Activated CD4-positive, alpha-beta T cell treated with anti-CD3 and anti-CD28 coated beads, Interleukin-2, amount 10 ng/mL, durations not matched to agents 24 days and 14 days (primary cell): ENCODE data around the gene LDLRAD3. TPM values are rescaled to one million over a fixed set of nuclear protein-coding genes. Genes with fewer than 3 reads are reported as not detected.

Experiments used
- DNase-seq: peaks from one replicate; pipeline ENCODE4 v3.0.0; 2022
- H3K27ac Mint-ChIP-seq: one replicate; pipeline ENCODE4 v1.8.0; 2022; ENCODE audit warnings: mild to moderate bottlenecking, mixed read lengths
- H3K27me3 Mint-ChIP-seq: one replicate; pipeline ENCODE4 v1.8.0; 2022; ENCODE audit warnings: mixed read lengths
- H3K36me3 Mint-ChIP-seq: one replicate; pipeline ENCODE4 v1.8.0; 2022; ENCODE audit warnings: low read depth, mild to moderate bottlenecking, mixed read lengths
- H3K4me1 Mint-ChIP-seq: one replicate; pipeline ENCODE4 v1.8.0; 2021; ENCODE audit warnings: mixed read lengths
- H3K4me3 Mint-ChIP-seq: one replicate; pipeline ENCODE4 v1.8.0; 2022; ENCODE audit warnings: mild to moderate bottlenecking, moderate library complexity, mixed read lengths
- H3K9me3 Mint-ChIP-seq: one replicate; pipeline ENCODE4 v1.8.0; 2021; ENCODE audit warnings: mixed read lengths
- intact Hi-C: fragments of 100-400 bp; cut with micrococcal nuclease; formaldehyde crosslinking; loops from one replicate; pipeline ENCODE4 v1.15.1; 2023
- total RNA-seq: library from RNA; stranded (reverse); gene quantifications from 2 replicates; pipeline ENCODE4 v1.2.3, GENCODE V29; 2022

Gene LDLRAD3
- total RNA-seq, 1 donor from 2014 or later, result 0.54 TPM

DNA sequence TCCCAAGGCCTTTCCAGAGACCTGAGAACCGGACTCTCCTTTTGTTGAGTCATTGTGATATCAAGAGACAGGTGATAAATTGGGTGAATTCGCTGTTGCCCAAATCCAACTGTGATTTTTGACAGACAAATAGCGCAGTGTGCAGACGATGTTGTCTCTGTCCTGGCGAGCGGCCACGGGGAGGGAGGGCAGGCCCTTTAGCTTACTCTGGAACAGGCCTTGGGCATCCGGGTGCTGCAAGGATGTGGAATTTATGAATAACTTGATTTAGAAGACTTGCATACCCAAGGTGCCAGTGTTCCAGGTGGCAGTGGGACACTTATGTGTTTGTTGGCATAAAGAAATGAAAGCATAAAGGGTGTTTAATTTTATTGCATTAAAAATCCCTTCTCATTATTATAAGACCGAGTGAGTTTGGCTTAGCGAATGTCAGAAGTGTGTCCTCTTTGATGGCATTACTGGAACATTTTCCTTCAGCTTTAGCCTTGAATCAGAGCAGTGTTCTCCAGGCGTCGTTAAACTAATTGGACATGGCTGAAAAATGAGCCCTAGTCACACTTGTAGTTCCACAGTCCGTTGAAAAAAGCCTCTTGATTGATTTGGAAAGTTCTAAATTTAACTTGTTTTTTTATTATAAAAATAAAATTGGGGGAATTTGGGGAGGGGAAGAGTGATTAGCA, 9.4 kb downstream of the LDLRAD3 start:
- Mint-ChIP-seq H3K27ac (no peak overlapping the region), H3K4me1 (no peaks in the 10 kb centered on the region), H3K27me3 (peaks cover 9% of the 10 kb centered on the region), H3K4me3 (no peak overlapping the region), H3K9me3 (no peaks in the 10 kb centered on the region), H3K36me3 (no peaks in the 10 kb centered on the region)
- intact Hi-C loops, result no loop called here
- DNase-seq, result no peak

- no peak for DNase-seq
- Mint-ChIP-seq H3K27me3 (peaks cover 5% of the 10 kb centered on the region), H3K36me3 (no peaks in the 10 kb centered on the region), H3K4me1 (no peaks in the 10 kb centered on the region), H3K4me3 (no peak overlapping the region), H3K27ac (no peak overlapping the region), H3K9me3 (no peaks in the 10 kb centered on the region)
- intact Hi-C loops, result no loop called here
Observed at GRCh38 chr11:35954205-35954604, 10.3 kb downstream of the LDLRAD3 start.

GRCh38 chr11:35955636-35956035, 11.8 kb downstream of the LDLRAD3 start:
- no peaks in the 10 kb centered on the region for H3K36me3 Mint-ChIP-seq
- no peaks in the 10 kb centered on the region for H3K4me1 Mint-ChIP-seq
- H3K4me3 Mint-ChIP-seq, result no peak overlapping the region
- H3K27me3 Mint-ChIP-seq, result peaks cover 5% of the 10 kb centered on the region
- intact Hi-C loops, result no loop called here
- H3K9me3 Mint-ChIP-seq, result no peaks in the 10 kb centered on the region
- DNase-seq, result no peak
- no peak overlapping the region for H3K27ac Mint-ChIP-seq

DNA sequence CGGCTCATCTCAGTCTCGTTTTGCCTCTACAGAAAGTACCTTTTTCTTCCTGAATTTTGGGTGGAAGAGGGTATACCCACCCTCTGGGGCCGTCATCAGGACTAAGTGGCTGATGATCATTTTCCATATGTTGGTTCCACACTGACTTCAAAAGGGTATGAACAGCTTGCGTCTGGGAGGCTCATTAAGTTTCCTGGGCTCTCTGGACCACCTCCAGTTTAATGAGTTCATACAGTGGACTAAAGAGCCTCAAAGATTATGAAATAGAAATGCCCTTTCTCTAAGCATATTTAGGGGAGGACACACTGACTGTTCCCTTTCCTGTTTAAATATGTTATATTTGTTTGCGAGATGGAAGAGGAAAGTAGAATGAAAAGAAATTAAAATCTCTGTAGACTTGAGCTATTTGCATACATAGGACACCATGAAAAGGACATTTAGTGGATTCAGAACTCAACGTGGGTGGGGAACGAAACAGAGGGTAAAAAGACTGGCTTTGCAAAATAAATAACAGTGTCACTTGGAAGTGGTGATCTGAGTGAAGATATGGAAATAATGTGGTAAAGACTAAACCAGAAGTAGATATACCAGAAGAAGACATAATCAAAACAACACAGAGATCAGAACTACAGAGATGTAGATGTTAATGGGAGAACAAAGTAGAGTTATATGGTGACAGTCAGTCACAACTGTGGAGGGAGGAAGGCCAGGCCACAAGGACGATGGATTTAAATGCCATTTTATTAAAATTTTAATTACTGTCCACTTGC, 18.7 kb downstream of the LDLRAD3 start:
- H3K4me1 Mint-ChIP-seq, result no peaks in the 10 kb centered on the region
- no peaks in the 10 kb centered on the region for H3K9me3 Mint-ChIP-seq
- no peak overlapping the region for H3K27ac Mint-ChIP-seq
- H3K4me3 Mint-ChIP-seq, result no peak overlapping the region
- intact Hi-C loops, result no loop called here
- no peaks in the 10 kb centered on the region for H3K36me3 Mint-ChIP-seq
- DNase-seq, result no peak
- no peaks in the 10 kb centered on the region for H3K27me3 Mint-ChIP-seq

DNA sequence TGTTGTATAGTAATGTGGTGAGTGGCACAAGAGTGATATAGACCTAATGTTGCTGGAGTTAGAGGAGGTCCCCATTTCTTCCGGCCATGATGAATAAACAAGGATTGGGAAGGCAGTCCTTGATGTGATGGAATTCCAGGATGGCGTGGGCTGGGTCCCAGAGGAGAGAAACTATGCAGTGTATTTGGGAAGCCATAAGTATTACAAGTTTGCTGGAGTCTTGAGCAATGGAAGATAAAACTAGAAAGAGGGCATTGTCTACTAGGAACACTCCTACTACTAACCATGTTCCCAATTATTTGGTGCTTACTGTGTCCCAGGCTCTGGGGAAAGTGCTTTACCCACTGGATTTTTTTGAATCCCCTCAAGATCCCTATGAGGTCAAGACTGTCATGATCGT, 20.0 kb downstream of the LDLRAD3 start:
- no peaks in the 10 kb centered on the region for H3K9me3 Mint-ChIP-seq
- no peaks in the 10 kb centered on the region for H3K36me3 Mint-ChIP-seq
- no peak overlapping the region for H3K4me3 Mint-ChIP-seq
- H3K27ac Mint-ChIP-seq, result no peak overlapping the region
- no peak for DNase-seq
- no peaks in the 10 kb centered on the region for H3K4me1 Mint-ChIP-seq
- intact Hi-C loops, result no loop called here
- H3K27me3 Mint-ChIP-seq, result no peaks in the 10 kb centered on the region

GRCh38 chr11:35964841-35965240, 21.0 kb downstream of the LDLRAD3 start:
- H3K27ac Mint-ChIP-seq, result no peak overlapping the region
- H3K36me3 Mint-ChIP-seq, result no peaks in the 10 kb centered on the region
- H3K4me3 Mint-ChIP-seq, result no peak overlapping the region
- H3K4me1 Mint-ChIP-seq, result no peaks in the 10 kb centered on the region
- no peaks in the 10 kb centered on the region for H3K9me3 Mint-ChIP-seq
- no peaks in the 10 kb centered on the region for H3K27me3 Mint-ChIP-seq
- intact Hi-C loops, result no loop called here
- no peak for DNase-seq

DNA sequence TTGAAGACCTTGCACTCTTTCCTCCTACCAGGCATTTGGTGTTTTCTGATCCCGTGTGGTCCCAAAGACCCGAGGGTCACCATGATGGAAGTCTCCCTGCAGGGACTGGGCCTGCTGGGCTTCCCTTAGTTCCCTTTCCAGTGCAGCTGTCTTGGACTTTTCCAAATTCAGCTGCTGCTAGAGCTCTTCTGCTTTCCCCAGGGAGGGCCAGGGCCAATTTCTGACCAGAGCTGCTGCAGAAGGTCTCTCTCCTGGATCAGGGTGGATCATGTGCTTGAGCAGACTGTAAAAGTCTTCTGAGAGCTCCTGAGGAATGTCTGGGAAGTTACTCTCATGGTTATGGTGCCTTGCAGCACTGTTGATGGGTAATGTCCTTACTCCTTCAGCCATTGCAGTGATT, 23.2 kb downstream of the LDLRAD3 start:
- DNase-seq, result no peak
- no peaks in the 10 kb centered on the region for H3K36me3 Mint-ChIP-seq
- H3K9me3 Mint-ChIP-seq, result no peaks in the 10 kb centered on the region
- no peak overlapping the region for H3K27ac Mint-ChIP-seq
- no peak overlapping the region for H3K4me3 Mint-ChIP-seq
- peaks cover 2% of the 10 kb centered on the region for H3K4me1 Mint-ChIP-seq
- peaks cover 2% of the 10 kb centered on the region for H3K27me3 Mint-ChIP-seq
- intact Hi-C loops, result no loop called here

DNA sequence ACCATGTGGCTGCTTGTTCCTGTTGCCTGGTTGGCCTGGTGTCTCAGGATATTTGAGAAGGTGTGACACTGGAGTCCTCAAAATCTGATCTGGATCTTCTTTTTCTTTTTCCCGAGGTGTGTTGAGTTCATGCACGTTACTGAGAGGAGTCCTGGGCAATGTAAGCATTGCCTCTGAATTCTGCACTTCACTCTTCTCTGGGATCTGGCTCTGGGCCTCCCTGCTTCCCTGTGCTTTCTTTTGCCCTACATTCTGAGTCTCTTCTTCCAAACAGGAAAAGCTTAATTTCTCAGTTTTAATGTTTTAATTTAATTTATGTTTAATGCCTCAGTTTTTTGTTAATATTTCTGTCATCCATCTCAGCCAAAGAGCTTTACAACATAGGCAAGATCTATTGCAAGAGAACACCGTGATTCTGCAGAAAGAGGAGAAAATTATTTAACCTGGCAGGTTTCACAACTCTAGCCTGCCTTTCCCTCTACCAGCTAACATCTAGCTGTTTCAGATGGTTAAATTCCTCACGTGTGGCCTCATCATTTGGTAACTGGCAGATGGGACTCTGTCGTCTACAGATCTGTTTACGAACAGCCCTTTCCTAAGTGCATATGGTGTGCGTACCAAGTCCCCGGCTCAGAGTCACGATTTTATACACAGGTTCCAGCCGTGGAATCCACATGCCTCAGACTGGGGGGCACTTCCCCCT, 24.7 kb downstream of the LDLRAD3 start:
- DNase-seq, result no peak
- Mint-ChIP-seq H3K9me3 (no peaks in the 10 kb centered on the region), H3K36me3 (no peaks in the 10 kb centered on the region), H3K4me3 (no peak overlapping the region), H3K27ac (no peak overlapping the region), H3K27me3 (peaks cover 2% of the 10 kb centered on the region), H3K4me1 (peaks cover 4% of the 10 kb centered on the region)
- intact Hi-C loops, result no loop called here

- Mint-ChIP-seq H3K27ac (no peak overlapping the region), H3K27me3 (peaks cover 4% of the 10 kb centered on the region), H3K4me1 (peaks cover 4% of the 10 kb centered on the region), H3K36me3 (no peaks in the 10 kb centered on the region), H3K4me3 (no peak overlapping the region), H3K9me3 (no peaks in the 10 kb centered on the region)
- DNase-seq, result no peak
- intact Hi-C loops, result no loop called here
Observed at GRCh38 chr11:35969089-35970042, 25.5 kb downstream of the LDLRAD3 start.

DNA sequence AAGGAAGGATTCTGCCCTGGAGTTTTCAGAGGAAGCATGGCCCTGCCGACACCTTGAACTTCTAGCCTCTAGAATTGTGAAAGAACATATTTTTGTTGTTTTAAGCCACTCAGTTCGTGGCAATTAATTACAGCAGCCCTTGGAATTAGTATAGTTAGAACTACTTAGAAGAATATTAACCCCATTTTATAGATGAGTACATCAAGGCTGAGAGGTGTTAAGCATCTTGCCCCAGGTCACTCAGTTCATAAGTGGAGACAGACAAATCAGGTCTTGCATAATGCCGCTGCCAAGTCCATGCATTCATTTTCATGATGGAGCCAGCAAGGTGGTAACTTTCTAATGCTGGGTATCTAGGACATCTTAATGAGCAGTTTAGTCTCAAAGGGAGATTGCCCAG, 26.6 kb downstream of the LDLRAD3 start:
- Mint-ChIP-seq H3K4me1 (peaks cover 4% of the 10 kb centered on the region), H3K36me3 (no peaks in the 10 kb centered on the region), H3K4me3 (no peak overlapping the region), H3K27me3 (peaks cover 4% of the 10 kb centered on the region), H3K9me3 (no peaks in the 10 kb centered on the region), H3K27ac (no peak overlapping the region)
- intact Hi-C loops, result no loop called here
- DNase-seq, result no peak

DNA sequence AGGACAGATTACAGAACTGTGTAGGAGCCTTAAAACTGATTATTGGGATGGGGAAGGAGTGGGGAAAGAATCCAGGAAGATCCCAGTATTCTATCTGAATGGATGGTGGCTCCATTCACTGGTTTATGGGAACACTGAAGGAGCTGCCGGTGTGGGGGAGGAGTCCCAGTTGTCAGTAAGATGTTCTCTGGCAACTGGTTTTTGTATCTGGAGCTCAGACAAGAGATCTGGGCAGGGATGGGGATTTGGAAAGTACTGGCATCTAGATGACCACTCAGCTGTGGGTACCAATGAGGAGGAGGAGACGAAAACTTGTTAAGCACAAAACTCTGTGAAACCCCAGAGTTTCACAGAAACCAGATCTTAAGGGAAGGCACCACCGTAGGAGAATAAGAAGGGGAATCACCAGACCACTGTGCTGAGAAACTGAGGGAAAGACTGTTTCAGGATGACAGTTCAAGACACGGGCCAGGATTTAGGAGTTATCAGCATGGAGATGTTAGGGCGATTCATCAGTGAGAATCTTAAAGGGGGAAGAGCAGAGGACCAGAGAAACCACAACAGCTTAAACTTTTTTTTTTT, 28.1 kb downstream of the LDLRAD3 start:
- no peak overlapping the region for H3K27ac Mint-ChIP-seq
- H3K36me3 Mint-ChIP-seq, result no peaks in the 10 kb centered on the region
- no peaks in the 10 kb centered on the region for H3K9me3 Mint-ChIP-seq
- intact Hi-C loops, result no loop called here
- H3K4me1 Mint-ChIP-seq, result peaks cover 4% of the 10 kb centered on the region
- peaks cover 4% of the 10 kb centered on the region for H3K27me3 Mint-ChIP-seq
- H3K4me3 Mint-ChIP-seq, result no peak overlapping the region
- DNase-seq, result no peak

- intact Hi-C loops, result no loop called here
- no peaks in the 10 kb centered on the region for H3K9me3 Mint-ChIP-seq
- no peak for DNase-seq
- H3K27me3 Mint-ChIP-seq, result peaks cover 4% of the 10 kb centered on the region
- no peaks in the 10 kb centered on the region for H3K36me3 Mint-ChIP-seq
- no peak overlapping the region for H3K4me3 Mint-ChIP-seq
- H3K4me1 Mint-ChIP-seq, result peaks cover 4% of the 10 kb centered on the region
- no peak overlapping the region for H3K27ac Mint-ChIP-seq
Observed at GRCh38 chr11:35974882-35975589, 31.2 kb downstream of the LDLRAD3 start.

- no peak for DNase-seq
- no peaks in the 10 kb centered on the region for H3K9me3 Mint-ChIP-seq
- peaks cover 3% of the 10 kb centered on the region for H3K27me3 Mint-ChIP-seq
- H3K4me1 Mint-ChIP-seq, result peaks cover 4% of the 10 kb centered on the region
- no peak overlapping the region for H3K27ac Mint-ChIP-seq
- H3K4me3 Mint-ChIP-seq, result no peak overlapping the region
- intact Hi-C loops, result no loop called here
- no peaks in the 10 kb centered on the region for H3K36me3 Mint-ChIP-seq
Observed at GRCh38 chr11:35976434-35976833, 32.6 kb downstream of the LDLRAD3 start.
